H1 (cell line): ENCODE measurements around the gene FXYD7. TPM values are rescaled to one million over a fixed set of nuclear protein-coding genes. Genes with fewer than 3 reads are reported as not detected.

Source experiments
- CHD7 ChIP-seq: fragments of 300-600 bp; sonication (generic); IDR thresholded peaks from 2 replicates; pipeline ENCODE4 v1.7.1; 2012; ENCODE audit warnings: low read length, moderate library complexity, mild to moderate bottlenecking, inconsistent platforms; ENCODE audit not compliant: insufficient replicate concordance
- polyA plus RNA-seq, 7 experiments: library from polyadenylated mRNA; depleted of rRNA in 3 of 7; stranded (reverse) in 5 of 7; unstranded in 2 of 7; fragments of >200 nt in 5 of 7; fragments of 200-250 nt in 2 of 7; gene quantifications; 1 replicate in 5 of 7; 2 replicates in 1 of 7; 4 replicates in 1 of 7; pipeline versions ENCODE4 v1.2.1 to v1.2.3, GENCODE V29; 2011 to 2013; ENCODE audit warnings: missing spikeins in 2 of 7, mixed read lengths in 2 of 7
- total RNA-seq: library from RNA; stranded (reverse); fragmentation: NEBNext Ultra II Directional; extraction: Animal tissue kit (Norgen Biotek cat#: 25700); gene quantifications from 2 replicates; pipeline ENCODE4 v1.2.1, GENCODE V29; 2021

The FXYD7 gene
- total and polyA plus RNA-seq, 2 of the 8 experiments (the other 6 are each of a cell fraction or from before 2014, with no cell fraction given) = 12.1 to 14.3 TPM

- peak; percentile 98 for TF ChIP-seq CHD7
These were observed 42.2 kb upstream of the FXYD7 start (continued) for GRCh38 chr19:35100588-35101533.
